Effector memory CD4-positive, alpha-beta T cell (primary cell): Measurements from ENCODE around the gene C10orf71.

Source experiments
- DNase-seq, 3 donors: peaks; one replicate each; pipeline ENCODE4 v3.0.0-alpha.2; 2020
- H3K27ac ChIP-seq: 2 replicates; pipeline ENCODE4 v1.7.0; 2013; ENCODE audit warnings: mild to moderate bottlenecking, low read length, moderate library complexity; ENCODE audit not compliant: insufficient read depth, poor library complexity, severe bottlenecking
- H3K27me3 ChIP-seq: replicated peaks from 2 replicates; pipeline ENCODE4 v1.7.0; 2013; ENCODE audit warnings: mild to moderate bottlenecking, low read length; ENCODE audit not compliant: insufficient read depth, control insufficient read depth, poor library complexity, severe bottlenecking
- H3K36me3 ChIP-seq: 2 replicates; pipeline ENCODE4 v1.7.0; 2013; ENCODE audit warnings: mild to moderate bottlenecking, low read length, moderate library complexity; ENCODE audit not compliant: control insufficient read depth, insufficient read depth
- H3K4me1 ChIP-seq: 2 replicates; pipeline ENCODE4 v1.7.0; 2013; ENCODE audit warnings: low read length, mild to moderate bottlenecking; ENCODE audit not compliant: control insufficient read depth, insufficient read depth, poor library complexity, severe bottlenecking
- H3K4me3 ChIP-seq: 2 replicates; pipeline ENCODE4 v1.7.0; 2013; ENCODE audit warnings: low read length, low read depth, mild to moderate bottlenecking; ENCODE audit not compliant: insufficient read depth, poor library complexity, severe bottlenecking
- H3K9me3 ChIP-seq: 2 replicates; pipeline ENCODE4 v1.7.0; 2013; ENCODE audit warnings: mild to moderate bottlenecking, low read length, moderate library complexity; ENCODE audit not compliant: control insufficient read depth

C10orf71 gene

DNA sequence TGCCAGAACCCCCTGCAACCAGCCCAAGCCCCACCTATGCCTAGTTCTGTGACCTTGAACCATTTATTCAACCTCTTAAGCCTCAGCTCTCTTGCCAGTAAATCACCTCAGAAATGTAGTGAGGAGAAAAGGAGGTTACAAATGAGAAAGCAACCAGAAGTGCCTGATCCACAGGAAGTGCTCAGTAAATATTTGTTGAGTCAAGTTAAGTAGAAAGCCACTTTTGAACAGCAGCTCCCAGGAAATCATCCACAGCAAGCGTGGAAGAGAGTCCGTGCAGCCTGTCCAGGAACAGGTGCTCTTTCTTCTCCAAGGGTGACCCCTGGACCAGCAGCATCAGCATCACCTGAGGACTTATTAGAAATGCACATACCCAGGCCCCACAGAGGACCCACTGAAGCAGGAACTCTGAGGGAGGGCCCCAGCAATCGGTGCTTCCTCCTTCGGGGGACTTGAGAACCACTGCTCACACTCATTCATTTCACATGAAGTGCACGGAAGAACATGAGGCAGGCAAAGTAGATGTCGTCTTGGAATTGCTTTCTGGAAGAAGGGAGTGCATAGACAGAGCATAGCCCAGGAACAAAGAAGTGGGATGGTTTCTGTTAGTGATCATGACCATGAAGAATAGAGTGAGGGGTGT is 6.3 kb upstream of the C10orf71 start:
- Histone ChIP-seq H3K4me1 (no peaks in the 10 kb centered on the region), H3K4me3 (no peak overlapping the region), H3K27me3 (no peaks in the 10 kb centered on the region), H3K27ac (no peak overlapping the region), H3K36me3 (no peaks in the 10 kb centered on the region), H3K9me3 (no peaks in the 10 kb centered on the region)
- no peak for DNase-seq

DNA sequence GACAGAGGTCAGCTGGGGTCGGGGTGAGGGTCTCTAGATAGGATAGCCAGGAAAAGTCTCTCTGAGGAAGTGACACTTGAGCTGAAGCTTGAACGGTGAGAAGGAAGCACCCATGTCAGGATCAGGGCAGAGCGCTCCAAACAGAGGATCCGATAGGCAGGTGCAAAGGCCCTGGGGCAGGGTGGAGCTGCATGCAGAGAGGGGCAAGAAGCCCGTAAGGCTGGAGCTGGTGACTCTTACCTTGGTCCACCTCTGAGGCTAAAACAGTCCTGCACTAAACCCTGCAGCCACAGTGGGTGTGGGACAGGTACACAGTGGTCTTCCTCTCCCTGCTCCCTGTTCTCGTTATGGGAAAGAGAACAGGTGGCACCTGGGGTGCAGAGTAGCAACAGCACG is 5.8 kb upstream of the C10orf71 start:
- Histone ChIP-seq H3K27me3 (no peaks in the 10 kb centered on the region), H3K27ac (no peak overlapping the region), H3K36me3 (no peaks in the 10 kb centered on the region), H3K9me3 (no peaks in the 10 kb centered on the region), H3K4me1 (no peaks in the 10 kb centered on the region), H3K4me3 (no peak overlapping the region)
- no peak for DNase-seq

GRCh38 chr10:49294731-49295130 is 4.2 kb upstream of the C10orf71 start:
- no peak overlapping the region for H3K4me3 ChIP-seq
- no peaks in the 10 kb centered on the region for H3K36me3 ChIP-seq
- H3K9me3 ChIP-seq, result no peaks in the 10 kb centered on the region
- H3K27me3 ChIP-seq, result no peaks in the 10 kb centered on the region
- H3K27ac ChIP-seq, result no peak overlapping the region
- DNase-seq, result no peak
- no peaks in the 10 kb centered on the region for H3K4me1 ChIP-seq

GRCh38 chr10:49295297-49295696 is 3.7 kb upstream of the C10orf71 start:
- no peaks in the 10 kb centered on the region for H3K9me3 ChIP-seq
- no peaks in the 10 kb centered on the region for H3K27me3 ChIP-seq
- H3K36me3 ChIP-seq, result no peaks in the 10 kb centered on the region
- no peaks in the 10 kb centered on the region for H3K4me1 ChIP-seq
- DNase-seq, result no peak
- no peak overlapping the region for H3K4me3 ChIP-seq
- H3K27ac ChIP-seq, result no peak overlapping the region

GRCh38 chr10:49296382-49296781 is 2.6 kb upstream of the C10orf71 start:
- no peak overlapping the region for H3K4me3 ChIP-seq
- no peaks in the 10 kb centered on the region for H3K27me3 ChIP-seq

DNA sequence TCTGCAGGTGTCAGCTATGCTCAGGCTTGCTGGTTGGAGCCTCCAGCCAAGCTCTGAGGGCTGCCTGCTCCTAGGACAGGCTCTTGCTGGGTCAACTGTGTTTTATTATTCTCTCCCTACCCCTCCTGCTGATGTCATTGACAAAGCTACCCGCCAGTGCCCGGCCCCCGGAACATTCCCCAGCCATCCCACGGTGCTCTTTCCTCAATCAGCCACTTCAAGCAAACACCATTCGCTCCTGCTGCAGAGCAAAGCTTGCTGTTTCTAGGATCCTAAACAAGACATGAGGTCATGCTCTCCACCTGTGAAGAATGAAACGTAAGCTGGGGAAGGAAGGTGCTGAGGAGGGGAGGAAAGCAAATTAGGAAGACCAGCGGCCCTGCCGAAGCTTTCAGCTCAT is 2.1 kb upstream of the C10orf71 start:
- no peaks in the 10 kb centered on the region for H3K27me3 ChIP-seq

More at GRCh38 chr10:49296382-49296781, 2.6 kb upstream of the C10orf71 start:
- Histone ChIP-seq H3K36me3 (no peaks in the 10 kb centered on the region), H3K9me3 (no peaks in the 10 kb centered on the region), H3K4me1 (no peaks in the 10 kb centered on the region), H3K27ac (no peak overlapping the region)
- DNase-seq, result no peak

DNA sequence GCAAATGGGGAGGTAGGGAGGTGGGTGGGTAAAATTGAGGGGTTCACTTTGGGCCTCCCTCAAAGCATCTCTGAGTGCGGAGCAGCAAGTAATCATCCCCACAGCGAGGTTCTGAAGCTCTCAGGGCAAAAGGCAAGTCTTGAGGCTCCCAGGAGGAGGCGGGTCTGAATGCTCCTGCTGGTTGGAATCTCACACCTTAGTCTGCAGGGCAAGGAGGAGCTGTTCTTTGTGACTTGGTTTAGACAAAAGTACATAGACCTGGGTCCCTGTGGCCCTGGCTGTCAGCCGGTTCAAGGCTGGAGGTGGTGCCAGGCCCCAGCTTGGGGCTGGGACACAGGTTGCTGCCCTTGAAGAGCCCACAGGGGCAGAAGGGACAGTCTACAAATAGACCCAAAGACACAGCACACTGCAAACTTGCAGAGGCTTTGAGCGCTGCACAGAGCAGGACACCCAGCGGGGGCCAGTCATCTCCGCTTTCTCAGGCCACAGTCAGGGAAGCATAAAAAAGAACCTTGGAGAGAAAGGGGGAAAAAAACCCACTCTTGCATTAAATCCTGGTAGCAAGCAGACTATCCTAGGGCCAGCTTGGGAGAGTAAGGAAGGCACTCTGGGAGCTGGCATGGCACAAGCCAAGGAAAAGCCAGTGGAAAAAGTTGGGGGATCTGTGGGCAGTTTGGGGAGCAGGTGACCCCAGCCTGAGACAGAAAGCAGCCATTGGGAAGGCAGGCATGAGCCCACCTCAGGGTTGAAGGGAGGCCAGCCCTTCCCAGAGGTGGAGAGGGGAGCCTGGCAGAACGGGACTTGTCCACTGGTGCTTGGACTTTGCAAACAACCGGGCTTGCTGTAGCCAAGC is 926 bp upstream of the C10orf71 start:
- H3K27me3 ChIP-seq, result no peaks in the 10 kb centered on the region
- no peaks in the 10 kb centered on the region for H3K4me1 ChIP-seq
- H3K36me3 ChIP-seq, result no peaks in the 10 kb centered on the region
- no peaks in the 10 kb centered on the region for H3K9me3 ChIP-seq
- H3K27ac ChIP-seq, result no peak overlapping the region
- DNase-seq, result no peak
- no peak overlapping the region for H3K4me3 ChIP-seq

More for the DNA sequence above, 2.1 kb upstream of the C10orf71 start:
- no peak overlapping the region for H3K27ac ChIP-seq
- no peak overlapping the region for H3K4me3 ChIP-seq
- no peaks in the 10 kb centered on the region for H3K36me3 ChIP-seq
- no peaks in the 10 kb centered on the region for H3K9me3 ChIP-seq
- DNase-seq, result no peak
- no peaks in the 10 kb centered on the region for H3K4me1 ChIP-seq

- Histone ChIP-seq H3K27me3 (no peaks in the 10 kb centered on the region), H3K4me1 (no peaks in the 10 kb centered on the region), H3K4me3 (no peak overlapping the region), H3K27ac (no peak overlapping the region), H3K36me3 (no peaks in the 10 kb centered on the region), H3K9me3 (no peaks in the 10 kb centered on the region)
- DNase-seq, result no peak
Observed at GRCh38 chr10:49298671-49298982, 343 bp upstream of the C10orf71 start.

- Histone ChIP-seq H3K9me3 (no peaks in the 10 kb centered on the region), H3K4me3 (no peak overlapping the region), H3K27me3 (no peaks in the 10 kb centered on the region), H3K4me1 (no peaks in the 10 kb centered on the region), H3K27ac (no peak overlapping the region), H3K36me3 (no peaks in the 10 kb centered on the region)
- DNase-seq, result no peak
Observed at GRCh38 chr10:49299816-49300139, 808 bp downstream of the C10orf71 start.

DNA sequence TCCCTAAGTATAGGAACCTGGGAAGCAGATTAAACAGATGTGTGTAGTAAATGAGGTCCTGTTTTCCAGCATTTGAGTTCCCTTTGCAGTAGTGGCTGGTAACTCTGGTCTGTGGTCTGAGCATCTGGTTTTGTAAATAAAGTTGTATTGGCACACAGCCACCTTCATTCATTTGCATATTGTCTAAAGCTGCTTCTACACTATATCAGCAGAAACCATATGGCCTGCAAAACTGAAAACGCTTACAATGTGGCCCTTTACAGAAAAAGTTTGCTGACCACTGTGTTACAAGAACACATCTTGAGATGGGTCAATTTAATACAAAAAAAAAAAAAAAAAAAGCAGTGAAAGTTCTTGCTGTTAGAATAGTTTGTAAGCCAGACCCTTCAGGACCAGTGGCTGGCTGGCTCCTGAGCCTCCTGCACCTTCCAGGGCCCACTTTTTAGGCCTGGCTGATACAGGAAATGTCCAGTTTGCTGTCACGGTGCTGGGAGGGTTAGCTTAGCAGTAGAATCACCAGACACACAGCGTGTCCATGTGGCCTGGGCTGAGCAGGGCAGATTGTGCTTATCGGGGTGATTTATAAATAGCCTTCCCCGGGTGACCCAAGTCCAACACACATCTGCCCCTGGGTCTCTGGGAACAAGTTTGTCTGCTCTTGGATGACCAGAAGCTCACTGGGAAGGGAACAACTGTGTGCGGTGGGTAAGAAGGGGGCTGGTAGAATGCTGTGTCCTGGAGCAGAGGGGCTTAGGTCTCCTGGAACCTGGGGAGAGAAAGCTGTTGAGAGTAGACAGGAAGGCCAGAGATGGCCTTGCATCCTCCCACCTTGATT is 1.4 kb downstream of the C10orf71 start:
- no peaks in the 10 kb centered on the region for H3K36me3 ChIP-seq
- no peak overlapping the region for H3K27ac ChIP-seq

More for the DNA sequence above, 1.4 kb downstream of the C10orf71 start:
- H3K4me3 ChIP-seq, result no peak overlapping the region
- H3K4me1 ChIP-seq, result no peaks in the 10 kb centered on the region
- H3K9me3 ChIP-seq, result no peaks in the 10 kb centered on the region
- no peaks in the 10 kb centered on the region for H3K27me3 ChIP-seq
- no peak for DNase-seq
